HG03571 (cell line): Measurements from ENCODE around the gene OTOP2.

Experiments
- ATAC-seq: cut with Tn5 transposase; IDR thresholded peaks from one replicate; pipeline ENCODE4 v1.9.1; 2021; ENCODE audit not compliant: unreplicated experiment

The OTOP2 gene, protein sequence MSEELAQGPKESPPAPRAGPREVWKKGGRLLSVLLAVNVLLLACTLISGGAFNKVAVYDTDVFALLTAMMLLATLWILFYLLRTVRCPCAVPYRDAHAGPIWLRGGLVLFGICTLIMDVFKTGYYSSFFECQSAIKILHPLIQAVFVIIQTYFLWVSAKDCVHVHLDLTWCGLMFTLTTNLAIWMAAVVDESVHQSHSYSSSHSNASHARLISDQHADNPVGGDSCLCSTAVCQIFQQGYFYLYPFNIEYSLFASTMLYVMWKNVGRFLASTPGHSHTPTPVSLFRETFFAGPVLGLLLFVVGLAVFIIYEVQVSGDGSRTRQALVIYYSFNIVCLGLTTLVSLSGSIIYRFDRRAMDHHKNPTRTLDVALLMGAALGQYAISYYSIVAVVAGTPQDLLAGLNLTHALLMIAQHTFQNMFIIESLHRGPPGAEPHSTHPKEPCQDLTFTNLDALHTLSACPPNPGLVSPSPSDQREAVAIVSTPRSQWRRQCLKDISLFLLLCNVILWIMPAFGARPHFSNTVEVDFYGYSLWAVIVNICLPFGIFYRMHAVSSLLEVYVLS

DNA sequence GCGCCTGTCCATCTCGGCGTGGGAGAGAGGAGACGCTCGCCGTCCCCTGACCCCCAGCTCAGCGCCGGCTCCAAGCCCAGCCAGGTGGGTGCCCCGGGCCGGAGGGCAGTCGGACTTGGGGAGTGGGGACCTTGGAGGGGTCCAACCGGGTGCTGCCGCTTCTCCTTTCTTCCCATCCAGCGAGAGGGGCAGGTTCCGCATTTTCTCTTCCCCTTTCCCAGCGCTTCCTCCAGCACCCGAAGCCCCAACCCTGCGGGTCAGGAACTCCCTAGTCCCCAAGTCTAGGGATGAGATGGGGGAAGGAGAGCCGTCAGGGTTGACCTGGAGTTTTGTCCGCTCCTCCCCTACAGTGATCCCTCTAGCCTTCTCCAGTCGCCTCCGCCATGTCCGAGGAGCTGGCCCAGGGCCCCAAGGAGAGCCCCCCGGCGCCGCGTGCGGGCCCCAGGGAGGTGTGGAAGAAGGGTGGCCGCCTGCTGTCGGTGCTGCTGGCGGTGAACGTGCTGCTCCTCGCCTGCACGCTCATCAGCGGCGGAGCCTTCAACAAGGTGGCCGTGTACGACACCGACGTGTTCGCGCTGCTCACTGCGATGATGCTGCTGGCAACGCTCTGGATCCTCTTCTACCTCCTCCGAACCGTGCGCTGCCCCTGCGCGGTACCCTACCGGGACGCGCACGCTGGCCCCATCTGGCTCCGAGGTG, at the start of gene OTOP2:
TSS of gene OTOP2 (plus strand) at position 24 of the 699 bp plus-strand sequence. CDS start at position 384, 360 bp downstream.
- no peak for ATAC-seq

- ATAC-seq = no peak
These were observed 49.4 kb upstream of the OTOP2 start for GRCh38 chr17:74874615-74875037.

GRCh38 chr17:74875155-74875976, 48.7 kb upstream of the OTOP2 start:
- no peak for ATAC-seq

DNA sequence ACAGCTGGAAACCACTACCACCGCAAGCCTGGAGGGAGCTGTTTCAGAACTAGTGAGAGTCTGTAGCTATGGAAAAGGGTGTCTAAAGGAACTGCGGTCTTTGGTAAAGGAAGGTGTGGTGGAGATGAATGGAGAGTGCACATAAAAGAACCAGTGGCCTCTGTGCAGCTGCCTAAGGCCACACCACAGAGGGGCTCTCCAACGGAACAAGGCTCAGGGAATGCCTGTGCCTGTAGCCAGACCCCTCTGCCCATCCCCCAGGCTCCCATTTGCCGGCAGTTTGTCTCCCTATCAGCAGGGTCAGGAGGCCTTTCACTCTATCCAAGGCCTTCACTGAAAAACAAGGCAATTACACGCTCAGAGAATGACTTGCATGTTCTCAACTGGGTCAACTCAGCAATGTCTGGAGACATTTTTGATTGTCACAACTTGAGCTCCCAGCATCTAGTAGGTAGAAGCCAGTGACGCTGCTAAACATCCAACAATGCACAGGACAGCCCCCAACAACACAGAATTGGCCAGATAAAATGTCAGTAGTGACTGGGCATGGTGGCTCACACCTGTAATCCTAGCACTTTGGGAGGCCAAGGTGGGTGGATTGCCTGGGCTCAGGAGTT, 48.0 kb upstream of the OTOP2 start:
- no peak for ATAC-seq

GRCh38 chr17:74877592-74878548, 46.2 kb upstream of the OTOP2 start:
- no peak for ATAC-seq

- no peak for ATAC-seq
These were observed 45.4 kb upstream of the OTOP2 start for GRCh38 chr17:74878658-74879057.

DNA sequence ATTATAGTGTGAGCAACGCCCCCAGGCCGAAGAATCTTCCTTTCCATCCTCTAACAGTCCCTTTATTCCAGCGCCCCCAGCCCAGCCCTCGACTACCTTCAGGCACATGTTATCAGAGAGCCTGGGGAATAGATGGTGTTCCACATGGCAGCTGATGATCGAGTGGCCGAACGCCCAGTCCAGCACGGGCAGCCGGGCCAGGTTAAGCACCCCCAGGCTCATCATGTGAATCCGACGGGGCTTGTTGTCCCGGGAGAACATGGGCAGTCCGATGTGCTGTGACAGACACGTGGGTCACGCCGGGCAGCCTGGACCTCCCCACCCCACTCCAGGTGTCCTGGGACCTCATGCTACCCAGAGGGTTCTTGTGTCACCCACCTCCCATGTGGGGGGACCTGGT, 44.8 kb upstream of the OTOP2 start:
- ATAC-seq = no peak

DNA sequence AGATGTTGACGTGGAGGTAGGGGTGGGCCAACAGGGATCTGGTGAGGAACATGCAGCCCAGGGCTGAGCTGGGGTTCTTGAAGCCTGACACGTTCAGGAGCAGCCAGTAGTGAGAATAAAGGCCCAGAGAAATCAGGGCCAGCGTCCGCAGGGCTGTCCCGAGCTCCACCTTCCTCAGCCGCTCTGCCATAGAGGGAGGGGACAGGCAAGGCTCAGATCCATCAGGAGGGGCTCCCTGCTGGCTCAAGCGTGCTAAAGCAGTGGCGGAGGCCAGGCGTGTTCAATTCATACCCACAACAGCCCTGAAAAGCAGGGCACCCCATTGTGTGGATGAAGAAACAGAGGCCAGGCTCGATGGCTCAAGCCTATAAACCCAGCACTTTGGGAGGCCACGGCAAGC, 43.0 kb upstream of the OTOP2 start:
- ATAC-seq = no peak

DNA sequence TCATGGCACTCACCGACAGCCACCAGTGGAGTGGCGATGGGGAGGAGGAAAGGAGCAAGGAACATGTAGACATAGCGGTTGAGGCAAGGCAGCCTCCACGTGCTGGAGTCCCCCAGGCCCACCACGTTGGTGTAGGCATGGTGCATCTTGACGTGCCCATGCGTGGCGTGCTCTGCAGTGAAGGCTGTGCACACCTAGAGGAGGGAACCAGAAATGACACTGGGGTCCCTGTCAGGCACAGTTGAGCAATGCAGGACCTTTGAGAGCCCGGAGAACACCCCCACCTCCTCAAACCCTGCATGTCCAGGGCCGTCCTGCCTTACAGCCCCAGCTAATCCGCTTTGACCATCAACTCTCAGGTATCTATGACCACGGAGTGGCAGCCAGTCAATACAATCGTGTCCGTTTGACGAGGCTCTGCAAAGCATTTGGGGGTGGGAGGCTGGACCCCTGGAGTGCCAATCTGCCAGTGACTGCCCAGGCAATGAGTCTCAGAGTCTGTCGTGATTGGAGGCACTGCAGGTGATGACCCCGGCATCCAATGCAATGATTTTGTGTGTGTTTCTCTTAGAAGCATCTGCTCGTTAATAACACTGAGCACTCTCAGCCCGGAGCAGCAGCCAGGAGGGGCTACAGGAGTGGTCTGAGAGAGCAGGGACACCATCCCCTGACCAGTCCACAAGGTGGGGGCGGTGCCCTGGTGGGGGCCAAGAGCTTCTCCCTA, 41.4 kb upstream of the OTOP2 start:
- ATAC-seq = no peak

- no peak for ATAC-seq
These were observed 40.8 kb upstream of the OTOP2 start for GRCh38 chr17:74883241-74883745.

GRCh38 chr17:74888469-74888868, 35.6 kb upstream of the OTOP2 start:
- ATAC-seq = no peak

- no peak for ATAC-seq
These were observed 33.5 kb upstream of the OTOP2 start for GRCh38 chr17:74890554-74890953.

DNA sequence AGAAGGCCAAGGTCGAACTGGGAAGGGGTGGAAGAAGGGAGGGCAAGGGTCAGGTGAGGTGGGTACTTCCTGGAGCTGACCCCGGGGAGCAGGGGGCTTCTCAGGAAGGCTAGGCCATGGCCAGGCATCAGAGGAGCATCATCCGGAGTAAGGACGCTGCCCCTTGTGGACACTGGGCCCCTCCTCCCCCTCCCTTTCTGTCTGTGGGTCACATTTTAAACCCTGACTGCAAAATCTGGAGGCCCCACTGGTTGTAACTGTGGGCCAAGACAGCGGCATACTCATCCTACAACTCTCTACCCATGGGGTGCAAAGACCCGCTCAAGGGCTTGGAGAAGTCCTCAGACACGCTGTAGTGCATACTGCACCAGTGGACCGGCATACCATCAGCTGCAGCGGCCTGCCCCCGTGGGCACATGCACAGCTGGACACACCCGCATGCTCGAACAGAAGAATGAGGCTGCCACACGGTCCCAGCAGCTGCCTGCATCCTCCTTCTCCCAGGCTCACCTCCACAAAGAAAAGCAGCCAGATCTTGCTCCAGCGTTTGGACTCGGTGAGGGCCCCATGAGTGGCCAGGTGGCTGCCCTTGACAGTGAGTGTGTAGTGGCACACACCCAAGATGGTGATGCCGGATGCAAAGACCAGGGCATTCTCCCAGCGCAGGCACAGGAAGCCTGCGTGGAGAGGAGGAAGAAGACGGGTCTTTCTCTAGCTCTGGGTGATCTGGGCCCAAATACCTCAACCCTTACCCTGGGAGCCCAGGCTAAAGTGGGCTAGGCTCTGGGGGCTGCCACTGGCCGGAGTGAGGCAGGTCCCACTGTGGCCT, 31.8 kb upstream of the OTOP2 start:
- ATAC-seq = no peak

GRCh38 chr17:74892974-74893911, 30.8 kb upstream of the OTOP2 start, which contains the start of gene FADS6:
FADS6 (minus strand) TSS chr17:74893633; CDS start chr17:74893595, 38 bp downstream.
- ATAC-seq = no peak

- no peak for ATAC-seq
These were observed 30.0 kb upstream of the OTOP2 start for GRCh38 chr17:74893936-74894671.

DNA sequence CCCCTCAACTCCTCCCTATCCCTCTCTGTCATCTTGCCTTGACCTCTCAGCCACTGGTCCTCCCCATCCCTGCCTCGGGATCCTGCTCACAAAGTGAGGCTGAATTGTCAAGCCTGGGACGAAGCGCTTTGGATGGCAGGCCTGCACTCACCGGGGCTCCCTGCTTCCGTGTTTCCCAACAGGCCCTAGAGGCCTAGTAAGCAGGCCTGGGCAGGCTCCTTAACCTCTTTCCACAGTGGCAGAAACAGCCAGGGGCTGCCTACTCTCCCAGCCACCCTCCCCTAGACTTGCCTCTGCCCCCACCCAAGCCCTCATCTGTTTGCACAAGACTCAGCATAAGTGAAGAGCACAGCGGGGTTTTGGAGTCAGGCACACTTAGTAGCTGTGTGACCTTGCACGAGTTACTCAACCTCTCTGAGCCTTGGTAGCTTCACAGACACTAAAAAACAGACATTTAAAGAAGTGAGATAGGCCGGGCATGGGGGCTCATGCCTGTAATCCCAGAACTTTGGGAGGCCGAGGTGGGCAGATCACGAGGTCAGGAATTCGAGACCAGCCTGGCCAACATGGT, 25.6 kb upstream of the OTOP2 start:
- ATAC-seq = no peak
